ENCODE data around the gene ACCSL.

The ACCSL gene

GRCh38 chr11:44018829-44019228, 29.0 kb upstream of the ACCSL start:
- no peak for DNase-seq

GRCh38 chr11:44024977-44025376, 22.8 kb upstream of the ACCSL start:
- no peak for DNase-seq

GRCh38 chr11:44025727-44026126, 22.1 kb upstream of the ACCSL start:
- DNase-seq = no peak

GRCh38 chr11:44028401-44028800, 19.4 kb upstream of the ACCSL start:
- DNase-seq = no peak

- no peak for DNase-seq
These were observed 18.8 kb upstream of the ACCSL start for GRCh38 chr11:44028816-44029506.

GRCh38 chr11:44029507-44029845, 18.3 kb upstream of the ACCSL start:
- DNase-seq = no peak

GRCh38 chr11:44029977-44030911, 17.5 kb upstream of the ACCSL start:
- no peak for DNase-seq

- no peak for DNase-seq
These were observed 16.8 kb upstream of the ACCSL start for GRCh38 chr11:44030996-44031395.

- no peak for DNase-seq
These were observed 16.2 kb upstream of the ACCSL start for GRCh38 chr11:44031549-44031948.

GRCh38 chr11:44032299-44033085, 15.3 kb upstream of the ACCSL start:
- no peak for DNase-seq

- DNase-seq = no peak
These were observed 14.3 kb upstream of the ACCSL start for GRCh38 chr11:44033411-44033850.

- no peak for DNase-seq
These were observed 13.9 kb upstream of the ACCSL start for GRCh38 chr11:44033856-44034255.

GRCh38 chr11:44034639-44035038, 13.1 kb upstream of the ACCSL start:
- DNase-seq = no peak

- peak; percentile 8 for DNase-seq
These were observed 10.7 kb upstream of the ACCSL start for GRCh38 chr11:44036811-44037657.

- no peak for DNase-seq
These were observed 10.2 kb upstream of the ACCSL start for GRCh38 chr11:44037658-44037998.

- no peak for DNase-seq
These were observed 4.6 kb upstream of the ACCSL start for GRCh38 chr11:44043157-44043556.

GRCh38 chr11:44046182-44046581, 1.6 kb upstream of the ACCSL start:
- DNase-seq = no peak

- no peak for DNase-seq
These were observed 483 bp upstream of the ACCSL start for GRCh38 chr11:44047298-44047697.

GRCh38 chr11:44049832-44050231, 2.1 kb downstream of the ACCSL start:
- no peak for DNase-seq

GRCh38 chr11:44051171-44051570, 3.4 kb downstream of the ACCSL start:
- DNase-seq = no peak

- DNase-seq = no peak
These were observed 9.6 kb downstream of the ACCSL start for GRCh38 chr11:44057340-44057739.

- no peak for DNase-seq
These were observed 10.5 kb downstream of the ACCSL start for GRCh38 chr11:44058275-44058674.

All from CD4-positive, alpha-beta T cell treated with Interleukin-17A for 4 hours (primary cell).